ENCODE measurements around the gene PRKG1.
"Not testable (repeated sequence)": the region's sequence is repeated elsewhere in the genome, so short reads cannot be mapped to it uniquely, and the experiment has no call there.

PRKG1 gene

DNA sequence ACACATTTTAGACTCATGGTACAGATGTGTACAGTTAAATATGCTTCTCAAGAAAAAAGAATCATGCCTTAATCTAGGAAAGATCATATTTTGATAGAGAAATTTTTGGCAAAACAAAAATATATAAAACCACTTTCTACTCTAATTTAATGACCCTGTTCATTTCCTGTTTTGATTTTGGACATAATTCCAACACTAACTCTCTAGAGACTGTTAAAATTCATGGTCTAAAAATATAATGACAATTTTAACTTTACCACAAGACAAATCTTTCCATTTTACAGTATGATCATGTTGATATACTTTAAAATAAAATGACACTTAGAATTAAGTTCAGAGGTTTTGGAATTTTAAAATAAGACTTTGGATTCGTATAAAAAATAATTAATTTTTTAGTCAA is 45.2 kb downstream of the PRKG1 start:
- DNase-seq, result no peak

DNA sequence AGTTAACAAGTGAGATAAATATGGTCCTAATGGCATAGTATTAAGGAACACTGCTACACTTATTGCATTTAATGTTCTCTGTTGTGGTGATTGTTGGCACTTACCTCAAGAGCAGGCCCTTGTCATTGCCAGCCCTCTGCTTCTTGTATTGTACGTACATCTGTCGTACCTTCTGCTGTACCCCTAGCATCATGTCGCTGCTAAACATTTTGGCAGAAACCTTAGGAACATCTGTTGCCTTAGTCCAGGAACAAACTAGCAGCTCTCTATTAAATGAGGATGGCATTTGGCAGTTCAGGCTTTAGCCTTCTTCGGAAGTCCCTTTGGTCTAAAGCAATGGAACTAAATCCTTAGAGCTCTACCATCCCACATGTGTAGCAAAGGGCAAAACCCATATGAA is 47.6 kb downstream of the PRKG1 start:
- no peak for DNase-seq

DNA sequence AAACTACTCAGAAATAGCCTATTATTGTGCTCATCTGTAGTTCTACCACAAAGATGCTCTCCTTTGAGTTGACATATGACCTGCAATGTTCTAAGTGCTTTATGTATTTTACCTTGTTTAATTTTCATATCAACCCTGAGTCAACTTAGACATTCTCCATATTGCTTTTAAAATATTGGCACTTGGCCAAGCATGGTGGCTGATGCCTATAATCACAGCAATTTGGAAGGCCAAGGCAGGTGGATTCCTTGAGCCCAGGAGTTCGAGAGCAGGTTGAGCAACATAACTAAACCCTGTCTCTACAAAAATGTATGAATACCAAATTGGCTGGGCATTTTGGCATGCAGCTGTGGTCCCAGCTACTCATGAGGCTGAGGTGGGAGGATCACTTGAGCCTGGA is 50.6 kb downstream of the PRKG1 start:
- DNase-seq, result no peak

DNA sequence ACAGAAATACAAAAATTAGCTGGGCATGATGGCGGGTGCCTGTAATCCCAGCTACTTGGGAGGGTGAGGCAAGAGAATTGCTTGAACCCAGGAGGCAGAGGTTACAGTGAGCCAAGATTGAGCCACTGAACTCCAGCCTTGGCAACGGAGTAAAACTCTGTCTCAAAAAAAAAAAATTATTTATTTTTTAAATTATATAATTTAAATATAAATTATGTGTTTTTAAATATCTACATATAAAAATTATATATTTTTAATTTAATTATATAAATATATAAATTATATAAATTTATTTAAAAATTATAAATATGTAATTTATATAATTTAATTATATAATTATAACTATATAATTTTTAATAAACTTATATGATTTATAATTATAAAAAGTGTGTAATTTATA is 51.2 kb downstream of the PRKG1 start:
- no peak for DNase-seq

DNA sequence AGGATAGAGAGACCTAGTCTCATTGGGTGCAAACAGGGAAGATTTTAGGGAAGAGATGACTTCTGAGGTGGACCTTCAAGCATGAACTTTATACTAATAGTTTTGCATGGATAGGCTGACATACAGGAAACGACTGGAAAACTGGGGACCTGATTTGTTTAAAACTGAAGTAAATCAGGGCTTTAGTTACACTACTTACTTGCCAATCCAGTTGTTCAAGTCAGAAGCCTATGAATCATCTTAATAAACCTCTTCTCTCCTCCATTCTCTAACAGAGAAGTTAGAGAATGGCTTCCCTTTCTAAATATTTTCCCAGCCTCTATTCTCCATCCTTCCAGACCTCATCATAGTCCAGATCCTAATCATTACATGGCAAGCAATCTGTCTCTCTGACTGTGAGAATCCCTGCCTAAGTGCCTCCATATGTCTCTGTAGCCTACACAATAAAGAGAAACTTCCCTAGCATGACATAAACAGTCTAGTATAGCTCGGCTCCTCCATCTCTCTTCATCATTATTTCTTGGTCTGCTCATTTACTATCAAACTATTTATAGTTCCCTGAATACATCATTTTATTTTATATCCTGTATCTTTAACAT is 55.8 kb downstream of the PRKG1 start:
- DNase-seq, result no peak

DNA sequence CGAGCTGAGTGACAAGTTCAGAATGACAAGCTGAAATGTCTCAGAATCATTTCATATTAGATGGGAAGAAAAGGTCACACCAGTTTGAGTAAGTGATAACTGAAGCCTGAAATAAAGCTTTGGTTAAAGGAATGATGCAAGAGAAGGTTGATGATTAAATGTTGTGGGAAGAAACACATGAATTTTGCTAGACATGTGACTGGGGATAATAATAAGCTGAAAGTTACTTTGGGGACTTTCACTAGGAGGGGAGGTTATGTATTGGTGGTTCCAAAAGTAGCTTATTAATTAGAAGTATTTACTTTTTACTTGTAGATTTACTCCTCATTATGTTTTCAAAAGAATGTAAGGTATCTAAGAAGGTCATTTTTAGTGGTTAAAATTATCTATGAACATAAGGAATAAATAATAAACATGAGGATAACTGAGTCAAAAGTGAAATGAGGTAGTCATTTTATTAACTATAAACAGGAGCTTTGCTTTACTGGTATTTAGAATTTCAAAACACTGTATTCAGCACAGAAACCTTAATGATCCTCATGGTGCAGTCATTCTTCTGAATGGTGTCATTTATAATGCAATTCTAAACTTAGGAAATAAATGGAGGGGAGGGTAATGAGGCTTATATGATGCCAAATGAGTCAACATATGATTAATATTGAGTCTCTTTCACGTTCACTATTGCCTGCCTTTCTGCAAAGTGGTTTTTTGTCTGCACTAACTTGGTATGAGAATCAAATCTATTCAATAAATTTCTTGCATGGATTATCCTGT is 63.7 kb downstream of the PRKG1 start:
- no peak for DNase-seq

DNA sequence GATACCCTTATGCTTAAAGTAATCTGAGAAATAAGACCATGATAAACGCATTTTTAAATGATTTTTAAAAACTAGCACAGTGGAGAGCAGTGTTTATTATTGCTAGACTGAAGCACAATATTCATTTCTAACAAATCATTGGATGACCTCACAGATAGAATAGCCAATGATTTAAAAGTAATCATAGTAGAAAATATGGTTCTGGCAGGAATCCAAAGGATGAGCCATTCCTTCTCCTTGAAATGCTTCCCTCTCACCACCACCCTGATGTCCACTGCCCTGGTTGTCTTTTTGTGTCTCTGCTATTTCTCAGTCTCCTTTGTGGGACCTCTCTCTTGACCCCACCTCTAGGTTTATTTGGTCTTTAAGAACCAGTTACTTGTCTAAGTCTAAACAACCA is 64.9 kb downstream of the PRKG1 start:
- DNase-seq, result no peak

DNA sequence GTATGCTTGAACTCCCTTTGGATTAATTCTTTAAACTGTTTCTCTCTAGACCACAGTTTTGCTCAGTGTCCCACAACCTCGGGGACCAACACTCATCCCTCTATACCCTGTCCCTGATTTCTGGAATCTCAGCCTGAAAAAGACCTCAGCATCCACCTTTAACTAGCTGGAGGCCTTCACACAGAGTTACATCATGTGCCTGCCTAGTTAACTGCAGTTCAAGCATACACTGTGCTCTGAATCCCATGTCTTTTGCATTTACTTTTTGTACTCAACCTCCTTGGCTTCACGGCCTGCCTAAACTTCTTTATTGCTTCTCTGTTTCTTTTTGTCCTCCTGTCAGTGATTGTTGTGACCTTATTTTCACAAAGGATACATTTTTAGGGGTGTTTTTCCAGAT is 66.7 kb downstream of the PRKG1 start:
- DNase-seq, result no peak

DNA sequence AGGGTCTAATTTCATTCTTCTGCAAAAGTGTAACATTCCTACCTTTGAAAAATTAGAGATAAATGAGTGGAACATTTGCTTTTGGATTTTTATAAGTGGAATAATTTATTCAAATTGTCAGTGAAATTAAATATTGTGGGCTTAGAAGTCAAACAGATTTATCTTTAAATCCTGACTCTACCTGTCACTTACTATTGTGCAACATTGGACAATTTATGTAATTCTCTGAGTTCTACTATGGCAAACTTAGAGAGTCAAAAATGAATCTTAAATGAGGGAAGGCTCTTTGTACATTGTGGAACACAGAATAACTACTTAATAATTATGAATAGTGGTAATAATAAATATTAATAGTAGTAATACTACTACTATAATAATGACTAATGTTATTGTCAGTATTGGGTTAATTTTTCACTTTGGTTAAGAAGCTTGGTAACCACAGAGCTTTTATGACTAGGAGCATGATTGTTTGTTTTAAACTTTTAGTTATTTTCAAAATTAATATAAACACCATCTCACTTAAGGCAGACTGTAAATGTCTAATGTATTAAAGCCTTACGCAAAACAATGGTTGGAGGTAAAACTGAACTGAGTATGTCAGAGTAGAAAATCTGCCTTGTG is 70.0 kb downstream of the PRKG1 start:
- DNase-seq, result no peak

DNA sequence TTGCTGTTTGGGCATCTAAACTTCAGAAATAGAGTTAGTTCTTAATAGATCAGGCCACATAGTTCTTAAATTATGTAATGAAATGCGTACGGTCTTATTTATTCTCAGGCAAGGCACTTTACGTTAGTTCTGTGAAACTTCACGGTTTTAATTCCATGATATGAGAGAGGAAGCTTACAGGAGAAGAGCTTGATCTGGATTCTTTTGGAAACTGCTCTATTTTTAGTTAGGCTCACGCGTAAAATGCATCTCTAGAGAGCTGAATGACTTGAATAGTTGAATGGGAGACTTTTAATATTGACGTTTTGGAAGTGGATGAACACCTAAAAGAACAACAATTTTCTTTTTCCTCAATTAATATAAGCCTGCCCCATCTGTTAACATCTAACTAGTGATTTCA is 71.1 kb downstream of the PRKG1 start:
- DNase-seq, result no peak

DNA sequence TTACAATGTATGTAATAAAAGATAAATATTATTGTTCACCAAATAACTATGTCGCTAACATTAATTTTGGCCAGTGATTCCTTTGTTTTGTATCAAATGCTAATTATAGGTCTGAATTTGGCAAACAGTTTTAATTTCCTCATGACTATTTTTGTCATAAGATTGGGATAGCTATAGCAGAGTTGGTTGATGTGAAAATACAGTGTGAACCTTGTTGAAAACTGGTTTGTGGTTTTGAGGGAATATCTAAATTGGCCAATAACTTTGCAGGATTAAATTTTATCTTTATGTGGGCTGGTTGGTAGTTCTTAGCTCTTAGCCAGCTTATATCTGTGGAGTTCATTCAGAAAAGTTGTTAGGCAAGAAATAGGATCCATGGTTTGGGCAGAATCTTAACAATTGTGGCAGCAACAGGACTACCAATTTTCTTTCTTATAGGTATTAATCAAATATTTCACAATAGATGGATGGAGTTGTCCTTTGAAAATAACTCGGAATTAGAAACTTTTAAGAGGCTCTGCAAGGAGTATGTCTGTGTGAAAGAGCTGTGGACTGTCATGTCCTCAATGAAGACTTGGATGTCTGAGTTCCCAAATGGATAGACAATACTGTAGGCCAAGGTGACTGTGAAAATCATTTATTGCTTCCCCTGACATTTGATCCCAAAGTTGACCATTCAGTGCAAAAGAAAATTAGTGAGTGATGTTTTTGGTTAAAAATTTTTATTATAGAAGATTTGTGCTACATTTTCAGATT is 73.5 kb downstream of the PRKG1 start:
- DNase-seq, result no peak

DNA sequence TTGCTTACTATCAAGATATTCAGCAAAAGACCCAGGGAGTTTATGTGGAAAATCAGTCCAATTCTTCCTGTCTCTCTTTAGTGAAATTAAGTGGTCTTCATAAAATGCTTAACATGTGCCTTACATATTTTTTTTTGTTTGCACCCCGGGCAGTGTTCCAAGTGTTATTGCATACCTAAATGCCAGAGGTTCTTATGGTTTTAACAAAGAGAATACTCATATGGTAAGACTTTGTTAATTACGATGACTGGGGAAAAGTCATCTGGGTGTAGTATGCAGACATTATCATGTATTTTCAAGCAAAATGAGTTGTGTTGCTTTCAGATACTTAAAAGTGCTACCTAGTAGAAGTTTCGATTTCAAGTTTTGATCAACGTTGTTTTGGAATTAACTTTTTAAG is 82.6 kb downstream of the PRKG1 start:
- no peak for DNase-seq

DNA sequence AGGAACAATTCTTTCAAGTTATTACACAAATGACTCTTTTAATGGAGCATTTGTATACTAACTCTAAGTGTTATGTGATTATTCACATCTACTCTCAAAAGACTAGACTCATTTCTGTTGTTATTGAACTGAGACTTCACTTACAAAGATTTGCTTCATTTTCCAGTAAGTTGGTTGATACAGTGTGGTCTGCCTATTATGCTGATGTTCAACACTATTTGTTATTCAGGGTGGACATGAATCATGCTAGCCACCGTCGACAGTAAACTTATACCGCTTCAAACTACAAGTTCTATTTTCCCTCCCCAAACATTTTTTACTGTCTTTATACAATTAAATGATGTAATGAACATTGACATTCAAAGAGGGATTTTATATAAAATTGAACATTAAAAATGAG is 84.5 kb downstream of the PRKG1 start:
- no peak for DNase-seq

DNA sequence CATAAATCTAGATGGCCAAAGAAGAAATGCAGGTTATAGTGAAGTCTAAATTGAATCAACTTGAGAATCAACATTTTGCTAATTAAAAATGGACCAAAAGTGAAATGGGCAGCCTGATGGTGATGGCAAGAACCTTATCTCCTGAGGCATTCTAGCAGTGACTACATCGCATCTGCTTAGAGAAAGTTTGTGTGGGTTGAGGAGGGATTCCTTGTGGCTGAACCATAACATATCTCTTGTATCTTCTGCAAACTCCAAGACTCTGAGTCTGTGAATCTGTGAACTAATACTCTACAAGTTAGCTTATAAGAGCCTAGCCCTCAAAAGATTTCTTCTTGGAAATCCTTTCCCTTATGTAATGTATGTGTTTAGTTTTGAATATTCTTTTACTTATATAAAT is 85.6 kb downstream of the PRKG1 start:
- no peak for DNase-seq

DNA sequence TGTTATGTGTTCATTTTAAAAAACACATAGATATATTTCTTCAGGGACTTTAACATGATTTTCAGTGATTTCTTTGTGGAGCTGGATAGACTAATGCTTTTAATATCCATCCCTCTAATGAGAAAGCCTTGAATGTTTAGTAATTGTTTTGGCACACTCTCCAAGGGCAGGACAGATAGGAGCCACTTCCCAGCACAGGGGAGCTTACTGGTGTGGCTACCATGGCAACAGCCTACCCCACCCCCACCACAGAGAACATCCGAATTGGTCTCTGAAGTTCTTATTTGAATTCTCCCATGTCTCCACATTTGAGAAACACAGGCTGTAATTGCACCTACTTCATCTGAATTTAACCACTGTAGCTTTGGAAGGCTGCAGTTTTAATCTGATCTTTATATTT is 87.7 kb downstream of the PRKG1 start:
- no peak for DNase-seq

DNA sequence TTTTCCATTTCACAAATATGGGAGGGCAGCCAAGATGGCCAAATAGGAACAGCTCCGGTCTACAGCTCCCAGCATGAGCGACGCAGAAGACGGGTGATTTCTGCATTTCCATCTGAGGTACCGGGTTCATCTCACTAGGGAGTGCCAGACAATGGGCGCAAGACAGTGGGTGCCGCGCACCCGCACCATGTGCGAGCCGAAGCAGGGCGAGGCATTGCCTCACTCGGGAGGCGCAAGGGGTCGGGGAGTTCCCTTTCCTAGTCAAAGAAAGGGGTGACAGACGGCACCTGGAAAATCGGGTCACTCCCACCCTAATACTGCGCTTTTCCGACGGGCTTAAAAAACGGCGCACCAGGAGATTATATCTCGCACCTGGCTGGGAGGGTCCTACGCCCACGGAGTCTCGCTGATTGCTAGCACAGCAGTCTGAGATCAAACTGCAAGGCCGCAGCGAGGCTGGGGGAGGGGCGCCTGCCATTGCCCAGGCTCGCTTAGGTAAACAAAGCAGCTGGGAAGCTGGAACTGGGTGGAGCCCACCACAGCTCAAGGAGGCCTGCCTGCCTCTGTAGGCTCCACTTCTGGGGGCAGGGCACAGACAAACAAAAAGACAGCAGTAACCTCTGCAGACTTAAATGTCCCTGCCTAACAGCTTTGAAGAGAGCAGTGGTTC is 89.2 kb downstream of the PRKG1 start:
- not testable (repeated sequence) for DNase-seq

DNA sequence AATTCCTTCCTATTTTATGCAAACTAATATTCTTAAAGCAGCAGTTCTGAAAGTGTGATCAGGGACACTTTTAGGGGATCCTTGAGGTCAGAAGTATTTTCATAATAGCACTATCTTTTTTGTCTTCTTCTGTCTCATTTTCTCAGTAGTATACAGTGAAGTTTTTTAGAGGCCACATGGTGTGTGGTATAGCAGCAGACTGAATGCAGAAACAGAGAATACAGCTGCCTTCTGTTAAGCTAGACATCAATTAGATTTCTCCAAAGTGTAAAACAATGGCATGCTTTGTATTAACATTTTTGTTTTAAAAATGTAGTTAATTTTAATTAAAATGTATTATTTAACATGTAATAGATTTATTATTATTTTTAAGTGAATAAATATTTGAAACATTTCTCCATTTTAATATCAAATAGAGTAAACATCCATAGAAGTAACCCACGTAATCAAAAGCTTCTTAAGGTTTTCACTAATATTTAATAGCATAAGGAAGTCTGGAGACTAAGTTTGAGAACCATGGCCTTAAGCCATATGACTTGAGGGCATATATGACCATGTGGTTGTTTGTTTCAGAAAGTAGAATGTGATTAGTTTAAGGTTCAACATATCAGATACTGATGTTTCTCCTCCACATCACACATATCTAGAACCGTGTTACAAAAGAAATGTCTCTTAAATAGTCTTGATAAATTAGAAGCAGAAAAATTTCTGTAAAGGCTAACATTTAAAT is 94.0 kb downstream of the PRKG1 start:
- no peak for DNase-seq

DNA sequence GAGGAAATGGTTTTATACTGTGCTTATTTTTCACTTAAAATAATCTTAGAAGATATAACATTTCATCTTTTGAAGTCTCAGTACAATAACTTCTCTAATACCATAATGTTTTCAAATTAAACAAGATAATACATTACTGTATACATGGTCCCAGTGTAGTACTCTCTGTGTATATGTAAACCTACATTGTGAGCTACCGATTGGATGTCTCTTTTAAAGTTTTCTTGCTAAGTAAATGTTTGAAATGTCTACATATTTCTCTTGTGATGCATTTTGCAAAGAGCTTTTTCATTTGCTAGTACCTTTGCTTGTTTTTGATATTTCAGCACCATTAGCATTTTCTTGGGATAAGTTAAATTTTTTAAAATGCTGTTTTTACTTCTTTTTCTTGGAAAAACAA is 94.8 kb downstream of the PRKG1 start:
- DNase-seq, result no peak

DNA sequence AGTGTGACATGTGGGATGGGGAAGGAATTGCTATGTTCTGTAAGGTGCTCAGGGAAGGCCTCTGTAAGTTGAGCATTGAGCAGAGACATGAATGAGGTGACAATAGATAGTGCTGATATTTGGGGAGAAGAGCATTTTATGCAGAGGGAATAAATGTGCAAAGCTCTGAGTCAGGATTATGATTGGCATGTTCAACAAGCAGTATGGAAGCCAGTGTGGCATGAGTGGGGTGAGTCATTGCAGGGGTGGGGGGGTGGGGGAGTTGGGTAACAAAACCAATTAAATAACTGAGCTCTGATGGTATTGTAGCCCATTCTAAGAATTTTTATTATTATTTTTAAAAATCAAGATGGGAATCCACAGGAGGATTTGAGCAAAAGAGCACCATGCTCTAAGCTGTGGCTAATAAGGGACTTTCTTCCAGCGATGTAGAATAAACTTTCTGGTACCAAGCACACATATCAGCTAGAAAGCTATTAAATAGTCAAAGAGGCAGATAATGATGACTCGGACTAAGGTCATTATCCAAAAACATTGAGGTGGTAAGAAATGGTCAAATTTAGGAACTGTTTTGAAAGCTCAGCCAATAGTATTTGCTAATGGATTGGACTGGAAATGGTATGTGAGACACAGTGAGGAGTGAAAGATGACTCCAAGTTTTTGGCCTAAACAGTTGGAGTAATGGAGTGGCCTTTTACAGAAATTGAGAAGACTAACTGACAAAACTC is 96.4 kb downstream of the PRKG1 start:
- no peak for DNase-seq

DNA sequence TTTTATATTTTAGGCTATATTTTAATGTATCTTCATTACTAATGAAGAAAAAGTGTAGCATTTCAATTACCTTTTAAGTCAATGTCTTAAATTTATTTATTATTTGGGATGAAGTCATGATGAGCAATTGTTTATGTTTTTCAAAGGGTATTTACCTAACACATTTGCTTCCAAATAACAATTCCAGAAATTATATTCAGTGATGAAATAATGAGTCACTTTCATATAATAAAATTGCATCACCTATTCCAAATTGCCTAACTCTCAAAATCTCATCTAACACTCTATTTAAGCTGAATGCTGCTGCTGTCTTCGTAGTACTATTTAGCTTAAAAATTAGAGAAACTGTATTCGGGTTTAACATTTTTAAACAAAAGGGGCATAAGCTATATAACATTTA is 97.7 kb downstream of the PRKG1 start:
- no peak for DNase-seq

DNA sequence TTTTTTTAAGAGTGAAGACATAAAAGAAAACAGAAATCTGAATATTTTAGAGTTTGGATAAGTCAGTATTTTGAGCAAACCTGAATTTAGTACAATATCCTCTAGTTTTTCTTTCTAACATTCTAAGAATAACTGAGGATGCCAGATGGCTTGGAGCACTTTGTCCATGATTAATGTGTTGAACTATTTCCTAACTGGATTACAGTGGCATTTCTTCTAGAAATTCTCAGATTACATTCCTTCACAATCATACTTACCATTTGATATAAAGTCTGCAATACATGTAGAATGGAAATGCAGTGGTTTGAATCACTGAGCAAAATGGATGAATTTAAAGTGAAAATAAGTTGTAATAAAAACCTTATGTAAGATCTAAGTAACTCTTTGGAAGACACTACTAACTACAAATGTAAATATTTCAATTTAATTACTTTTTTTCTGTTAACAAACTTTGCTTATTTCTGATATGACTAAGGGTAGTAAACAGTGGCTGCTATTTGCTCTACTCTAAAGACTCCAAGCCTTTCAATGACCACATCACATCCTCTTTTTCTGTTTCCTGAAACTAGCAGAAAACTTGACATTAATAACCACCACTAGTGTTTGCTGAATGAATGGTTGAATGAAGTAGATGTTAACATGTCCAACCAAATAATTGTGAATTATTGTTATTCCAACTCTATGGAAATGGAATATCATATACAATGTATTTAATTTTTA is 102.8 kb downstream of the PRKG1 start:
- no peak for DNase-seq
